SK-MEL-5 (cell line): Measurements from ENCODE around the gene INTS7. TPM values are rescaled to one million over a fixed set of nuclear protein-coding genes. Genes with fewer than 3 reads are reported as not detected.
"Not testable (repeated sequence)": the region's sequence is repeated elsewhere in the genome, so short reads cannot be mapped to it uniquely, and the experiment has no call there.

Experiments
- DNase-seq: peaks from one replicate; pipeline ENCODE4 v3.0.0-alpha.2; 2016; ENCODE audit warnings: low read depth, low spot score
- in situ Hi-C: cut with HindIII; loops from 2 replicates; pipeline ENCODE4 v1.10.0; 2016; ENCODE audit warnings: low sequenced_read_pairs, high pct_unique_total_duplicates, low pct_unique_long_range_greater_than_20kb
- total RNA-seq: library from RNA; depleted of rRNA; stranded (reverse); fragments of >200 nt; shearing (Covaris generic); gene quantifications from 2 replicates; pipeline ENCODE4 v1.2.3, GENCODE V29; 2014

Gene INTS7
- total RNA-seq, 1 experiment from 2014 or later: 20.7 TPM

DNA sequence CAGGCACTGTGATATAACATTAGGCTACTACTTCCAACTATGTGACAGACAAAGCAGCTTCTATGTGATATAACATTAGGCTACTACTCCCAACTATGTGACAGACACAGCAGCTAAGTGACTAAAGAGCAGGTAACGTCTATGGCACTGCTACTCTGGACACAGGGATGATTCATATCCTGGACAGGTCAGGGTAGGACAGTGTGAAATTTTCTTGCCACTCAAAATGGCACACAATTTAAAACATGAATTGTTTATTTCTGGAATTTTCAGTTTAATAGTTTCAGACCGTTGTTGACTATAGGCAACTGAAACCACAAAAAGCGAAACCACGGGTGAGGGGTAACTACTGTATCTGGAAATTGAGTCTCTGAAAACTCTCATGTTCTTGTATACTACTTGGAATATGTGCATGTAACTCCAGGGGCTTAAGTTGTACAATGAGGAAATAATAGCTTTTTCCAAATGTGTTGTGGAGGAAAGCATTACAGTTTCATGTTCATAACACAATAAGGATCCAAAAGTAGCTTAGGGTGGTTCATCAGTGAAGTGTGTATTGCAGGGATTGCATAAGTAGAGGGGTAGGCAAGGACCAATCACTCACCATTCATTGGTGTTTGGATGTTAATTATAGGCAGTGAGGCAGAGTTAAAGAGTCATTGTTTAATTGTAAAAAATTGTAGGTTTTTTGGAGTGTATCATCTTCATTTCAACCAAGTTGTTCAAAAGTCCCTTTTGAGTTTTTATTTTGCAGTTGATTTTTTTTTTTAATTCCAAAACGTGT is 5.5 kb upstream of the INTS7 start:
- in situ Hi-C loops: no loop called here
- DNase-seq: no peak

DNA sequence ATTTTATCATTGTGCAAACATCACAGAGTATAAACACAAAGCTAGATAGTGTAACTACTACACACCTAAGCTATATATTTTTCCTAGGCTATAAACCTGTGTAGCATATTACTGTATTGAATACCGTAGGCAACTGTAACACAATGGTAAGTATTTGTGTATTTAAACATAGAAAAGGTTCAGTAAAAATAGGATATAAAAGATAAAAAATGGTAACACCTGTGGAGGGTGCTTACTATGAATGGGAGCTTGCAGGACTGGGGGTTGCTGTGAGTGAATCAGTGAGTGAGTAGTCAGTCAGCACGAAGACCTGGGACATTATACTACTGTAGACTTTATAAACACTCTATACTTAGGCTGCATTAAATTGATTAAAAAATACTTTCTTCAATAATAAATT is 4.3 kb upstream of the INTS7 start:
- DNase-seq: no peak
- in situ Hi-C loops: no loop called here

DNA sequence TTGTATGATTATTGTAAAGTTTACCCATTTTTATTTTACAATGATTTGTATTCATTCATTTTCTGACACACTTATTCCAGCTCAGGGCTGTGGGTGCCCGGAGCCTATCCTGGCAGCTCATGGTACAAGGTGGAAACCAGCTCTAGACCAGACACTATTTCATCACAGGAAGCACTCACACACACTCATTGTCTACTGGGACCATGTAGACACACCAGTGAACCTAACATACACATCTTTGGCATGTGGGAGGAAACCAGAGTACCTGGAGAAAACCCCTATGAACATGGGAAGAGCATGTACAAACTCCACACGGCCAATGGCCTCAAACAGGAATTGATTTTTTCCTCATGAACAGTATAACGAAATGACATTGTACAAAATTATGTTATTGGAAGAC is 2.5 kb upstream of the INTS7 start:
- DNase-seq: peak; percentile 44
- in situ Hi-C loops: no loop called here

DNA sequence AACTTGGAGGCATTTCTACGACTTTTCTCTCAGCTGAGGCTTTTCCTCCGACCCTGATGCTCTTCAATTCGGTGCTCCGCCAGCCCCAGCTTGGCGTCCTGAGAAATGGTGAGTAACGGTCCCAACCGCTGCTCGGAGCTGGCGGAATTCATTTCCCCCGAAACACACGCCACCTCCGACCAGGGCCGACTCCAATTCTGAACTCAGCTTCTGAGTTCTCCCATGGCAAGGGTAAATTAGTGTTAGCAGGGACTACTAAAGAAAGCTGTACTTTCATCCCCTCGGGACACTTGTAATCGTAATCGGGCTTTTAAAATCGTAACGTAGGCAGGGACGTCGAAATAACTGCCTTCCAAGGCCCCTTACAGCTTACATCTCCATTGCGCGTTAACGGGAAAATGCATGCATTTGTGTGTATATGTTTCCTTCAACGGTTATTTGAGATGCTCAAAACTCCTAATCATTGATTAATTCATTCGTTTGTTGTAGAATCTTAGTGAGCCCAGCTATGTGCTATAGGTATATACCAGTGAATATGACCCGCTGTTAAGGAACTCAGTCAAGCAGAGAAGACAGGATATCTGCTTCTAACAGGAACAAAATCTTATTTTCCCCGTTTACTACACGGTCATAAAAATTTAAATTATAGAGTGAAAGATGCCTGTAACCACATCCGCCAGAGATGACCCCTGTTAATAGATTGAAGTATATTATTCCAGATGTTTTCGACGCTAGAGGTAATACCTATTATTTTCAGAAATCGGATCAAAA is 663 bp upstream of the INTS7 start:
- no peak for DNase-seq
- in situ Hi-C loops: no loop called here

DNA sequence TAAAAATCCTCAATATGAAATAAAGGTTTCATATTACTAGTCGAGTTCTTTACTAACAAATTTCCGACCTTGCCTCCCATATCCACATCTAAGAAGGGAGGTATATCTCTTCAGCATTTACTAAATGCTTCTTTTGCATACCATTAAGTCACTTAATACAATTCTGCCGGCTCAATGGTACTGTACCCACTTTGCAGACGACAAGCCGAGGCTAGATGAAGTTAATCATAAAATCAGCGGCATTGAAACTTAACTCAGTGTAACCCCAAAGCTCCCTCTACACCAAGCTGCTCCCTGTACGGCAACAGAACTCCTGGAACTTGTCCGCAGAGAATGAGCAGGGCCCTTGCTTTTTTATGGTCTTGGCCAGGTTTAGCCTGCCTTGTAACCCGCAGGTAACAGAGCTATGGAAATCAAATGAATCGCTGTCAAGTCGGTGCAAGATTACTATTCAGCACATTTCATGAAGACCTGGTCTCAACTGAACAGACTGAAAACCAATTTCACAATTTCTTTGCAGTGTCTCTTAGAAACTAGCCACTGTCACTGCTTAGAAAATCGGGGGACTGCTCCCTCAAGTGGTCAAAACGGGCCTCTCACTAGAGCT is 738 bp downstream of the INTS7 start:
- in situ Hi-C loops: no loop called here
- no peak for DNase-seq

DNA sequence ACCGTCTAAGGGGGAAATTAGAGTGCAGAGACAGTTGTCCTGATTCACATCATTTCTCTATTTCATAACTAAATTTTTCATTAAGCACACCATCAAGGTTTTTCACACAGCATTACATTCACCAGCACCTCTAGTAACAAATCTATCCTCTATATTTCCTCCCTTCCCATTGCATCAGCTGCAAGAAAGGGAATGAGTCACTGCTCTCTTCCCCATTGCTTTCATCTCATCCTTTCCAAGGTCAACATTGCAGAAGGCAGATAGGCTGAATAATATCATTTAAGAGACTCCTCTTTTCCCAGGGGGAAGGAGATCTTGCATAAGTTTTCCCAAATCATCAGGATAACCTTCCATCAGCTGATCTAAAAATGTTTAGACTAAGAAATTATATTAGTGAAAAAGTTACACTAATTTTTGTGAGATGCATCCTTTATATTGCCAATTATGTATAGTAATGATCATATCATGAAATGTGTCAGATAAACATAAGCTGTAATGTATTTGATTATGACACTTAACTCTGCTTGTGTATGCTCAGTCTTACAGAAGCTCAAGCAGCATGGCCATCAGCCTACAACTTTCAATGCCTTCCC is 4.3 kb downstream of the INTS7 start:
- in situ Hi-C loops: no loop called here
- DNase-seq: peak; percentile 56

DNA sequence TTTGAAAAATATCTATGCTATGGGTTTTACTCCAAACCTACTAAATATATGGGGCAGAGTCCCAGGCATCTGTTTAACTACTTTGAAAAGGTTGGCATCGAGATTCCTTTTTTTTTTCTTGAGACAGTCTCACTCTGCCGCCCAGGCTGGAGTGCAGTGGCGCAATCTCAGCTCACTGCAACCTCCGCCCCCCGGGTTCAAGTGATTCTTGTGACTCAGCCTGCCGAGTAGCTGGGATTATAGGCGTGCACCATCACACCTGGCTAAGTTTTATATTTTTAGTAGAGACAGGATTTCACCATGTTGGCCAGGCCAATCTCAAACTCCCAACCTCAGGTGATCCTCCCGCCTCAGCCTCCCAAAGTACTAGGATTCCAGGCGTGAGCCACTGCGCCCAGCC is 7.6 kb downstream of the INTS7 start:
- in situ Hi-C loops, DNase-seq: not testable (repeated sequence)

DNA sequence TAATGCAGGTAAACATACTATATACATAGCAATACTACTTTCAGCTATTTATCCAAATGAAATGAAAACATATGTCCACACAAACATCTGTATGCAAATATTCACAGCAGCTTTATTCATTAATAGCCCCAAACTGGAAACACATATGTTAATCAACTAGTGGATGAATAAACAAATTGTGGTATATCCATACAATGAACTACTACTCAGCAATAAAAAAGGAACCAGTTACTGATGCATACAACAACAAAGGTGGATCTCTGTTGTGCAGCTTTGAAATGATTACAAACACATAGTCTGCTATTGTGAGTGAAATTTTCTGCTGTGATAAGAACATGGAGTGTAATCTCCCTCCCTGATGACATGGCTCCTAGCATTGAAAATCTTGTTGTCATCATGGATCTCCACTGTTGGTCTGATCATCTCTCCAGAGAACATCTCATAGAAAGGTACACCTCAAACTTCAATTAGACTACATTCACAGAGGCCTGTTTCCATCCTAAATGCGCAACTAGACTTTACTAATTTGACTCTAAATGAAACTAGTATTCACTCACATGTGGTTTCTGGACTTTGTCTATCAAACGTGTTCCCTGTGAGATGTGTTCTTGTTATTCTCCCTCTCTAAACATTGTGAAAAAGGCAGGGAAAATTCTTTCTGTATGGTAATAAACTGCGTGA is 10.7 kb downstream of the INTS7 start:
- in situ Hi-C loops: no loop called here
- no peak for DNase-seq

DNA sequence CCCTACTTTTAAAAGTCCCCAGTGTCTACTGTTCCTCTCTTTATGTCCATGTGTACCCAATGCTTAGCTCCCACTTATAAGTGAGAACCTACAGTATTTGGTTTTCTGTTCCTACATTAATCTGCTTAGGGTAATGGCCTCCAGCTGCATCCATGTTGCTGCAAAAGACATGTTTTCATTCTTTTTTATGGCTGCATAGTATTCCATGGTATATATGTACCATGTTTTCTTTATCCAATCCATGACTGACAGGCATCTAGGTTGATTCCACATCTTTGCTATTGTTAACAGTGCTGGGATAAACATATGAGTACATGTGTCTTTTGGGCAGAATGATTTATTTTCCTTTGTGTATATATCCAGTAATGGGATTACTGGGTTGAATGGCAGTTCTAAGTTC is 12.4 kb downstream of the INTS7 start:
- DNase-seq, in situ Hi-C loops: not testable (repeated sequence)

DNA sequence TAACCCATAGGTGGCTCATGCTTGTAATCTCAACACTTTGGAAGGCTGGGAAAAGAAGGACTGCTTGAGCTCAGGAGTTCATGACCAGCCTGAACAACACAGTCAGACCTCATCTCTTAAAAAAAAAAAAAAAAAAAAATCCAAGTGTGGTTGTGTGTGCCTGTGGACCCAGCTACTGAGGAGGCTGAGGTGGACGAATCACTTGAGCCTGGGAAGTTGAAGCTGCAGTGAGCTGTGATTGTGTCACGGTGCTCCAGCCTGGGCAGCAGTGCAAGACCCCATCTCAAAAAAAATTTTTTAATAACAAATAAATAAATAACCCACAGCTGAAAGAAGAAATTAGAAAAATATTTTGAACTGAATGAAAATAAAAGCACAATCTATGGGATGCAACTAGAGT is 13.8 kb downstream of the INTS7 start:
- DNase-seq: no peak
- in situ Hi-C loops: no loop called here

DNA sequence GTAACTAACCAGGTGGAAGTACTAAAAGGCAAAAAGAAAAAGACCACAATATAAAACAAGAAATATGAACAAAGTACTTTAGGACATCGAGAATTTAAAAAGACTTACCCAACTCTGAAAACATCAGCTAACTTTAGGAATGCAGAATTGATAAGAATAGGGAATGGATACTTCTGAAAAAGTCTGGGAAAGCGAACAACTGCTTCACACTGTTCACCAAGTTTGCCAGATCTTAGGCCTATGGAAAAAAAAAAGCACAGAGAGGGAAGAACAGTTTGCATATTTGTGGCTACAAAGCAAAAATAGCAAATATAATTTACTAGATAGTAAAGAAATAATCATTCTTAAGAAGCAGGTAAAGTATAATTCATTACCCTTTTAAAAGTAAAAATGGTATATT is 14.4 kb downstream of the INTS7 start:
- in situ Hi-C loops: no loop called here
- no peak for DNase-seq

DNA sequence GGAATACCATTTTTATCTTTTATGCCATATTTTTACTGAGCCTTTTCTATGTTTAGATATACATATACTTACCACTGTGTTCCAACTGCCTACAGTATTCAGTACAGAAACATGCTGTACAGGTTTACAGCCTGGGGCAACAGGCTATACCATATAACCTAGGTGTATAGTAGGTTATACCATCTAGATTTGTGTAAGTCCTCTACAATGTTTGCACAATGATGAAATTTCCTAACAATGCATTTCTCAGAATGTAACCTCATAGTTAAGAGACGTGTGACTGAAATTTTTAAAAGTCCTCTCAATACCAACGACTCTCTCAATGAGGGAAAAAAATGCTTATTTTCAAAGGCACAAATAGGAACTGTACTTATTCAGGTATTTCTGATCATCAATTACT is 21.7 kb downstream of the INTS7 start:
- in situ Hi-C loops: no loop called here
- no peak for DNase-seq

DNA sequence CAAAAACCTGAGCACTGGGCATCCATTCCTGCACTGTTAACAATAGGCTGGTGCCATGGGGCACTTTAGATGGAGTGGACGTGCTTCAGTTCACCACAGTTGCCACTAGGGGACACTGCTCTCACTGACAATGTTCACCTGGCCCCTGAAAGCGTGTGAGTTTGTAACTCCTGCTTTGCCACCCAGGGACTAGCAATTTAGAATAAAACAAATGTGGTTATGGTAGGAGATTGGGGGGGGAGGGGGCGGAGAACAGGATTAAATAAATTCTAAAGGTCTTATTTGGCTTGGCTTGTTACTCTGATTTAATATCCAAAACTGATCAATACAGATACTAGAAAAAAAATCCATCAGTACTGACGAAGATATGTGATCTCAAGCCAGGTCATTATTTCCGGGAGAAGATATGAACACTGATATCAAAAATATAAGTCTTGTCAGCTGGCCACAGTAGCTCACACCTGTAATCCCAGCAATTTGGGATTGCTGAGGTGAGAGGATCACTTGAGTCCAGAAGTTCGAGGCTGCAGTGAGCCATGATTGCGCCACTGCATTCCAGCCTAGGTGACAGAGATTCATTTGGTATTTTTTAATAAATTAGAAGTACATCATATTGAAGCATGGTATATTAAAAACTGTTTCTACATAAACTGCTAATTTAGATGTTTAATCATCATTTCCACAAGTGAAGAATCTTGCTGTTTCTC is 23.2 kb downstream of the INTS7 start:
- peak; percentile 82 for DNase-seq
- in situ Hi-C loops: no loop called here

DNA sequence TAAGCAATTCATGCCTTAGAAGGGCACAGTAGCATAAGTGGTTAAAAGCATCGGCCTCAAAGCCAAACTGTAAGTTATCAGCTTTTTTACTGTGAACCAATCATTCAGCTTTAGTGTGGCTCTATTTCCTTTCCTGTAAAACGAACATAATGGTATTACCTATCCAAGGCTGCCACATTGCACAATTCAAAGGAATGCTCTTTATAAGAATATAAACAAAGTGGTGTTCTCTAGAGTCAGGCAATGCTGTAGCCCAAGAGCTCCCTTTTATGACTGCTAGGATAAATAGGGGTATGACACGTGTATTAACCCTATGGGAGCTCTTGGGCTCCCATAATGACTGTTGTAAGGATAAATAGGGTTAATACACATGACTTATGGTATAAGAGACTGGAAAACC is 25.4 kb downstream of the INTS7 start:
- in situ Hi-C loops: no loop called here
- DNase-seq: no peak

DNA sequence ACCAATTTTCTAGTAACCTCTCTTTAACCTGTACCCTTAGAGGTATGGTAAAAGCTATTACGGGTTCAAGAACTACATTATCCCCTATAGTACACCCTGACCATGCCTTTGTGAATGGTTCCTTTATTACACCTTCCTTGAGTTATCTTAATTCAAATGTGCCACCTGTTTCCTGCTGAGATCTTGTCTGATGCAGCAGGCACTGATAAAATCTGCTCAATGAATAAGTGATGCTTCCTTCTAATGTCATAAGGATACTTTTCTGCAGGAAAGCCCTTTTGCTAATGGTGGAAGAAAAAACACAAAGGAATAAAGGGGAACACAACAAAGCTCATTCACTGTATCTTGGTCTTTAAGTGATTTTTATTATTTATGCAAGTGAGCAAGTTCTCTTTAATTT is 25.8 kb downstream of the INTS7 start:
- in situ Hi-C loops: no loop called here
- DNase-seq: no peak

DNA sequence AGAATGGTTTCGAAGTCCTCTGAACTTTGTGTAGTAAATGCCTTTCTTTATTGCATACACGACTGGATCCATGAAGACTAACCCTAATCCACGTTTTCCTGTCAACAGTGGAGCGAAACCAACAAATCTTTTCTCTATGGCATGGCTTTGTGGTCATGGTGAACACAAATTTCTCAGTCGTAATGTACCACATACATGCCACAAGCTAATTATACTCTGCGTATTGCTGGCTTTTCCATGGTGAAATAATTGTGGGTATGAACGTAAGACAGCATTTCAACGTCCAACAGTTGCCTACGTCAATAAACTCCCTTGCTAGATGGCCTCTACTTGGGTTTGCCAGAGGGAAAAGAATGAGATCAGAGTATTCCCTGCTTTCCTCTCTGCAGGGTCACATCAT is 27.5 kb downstream of the INTS7 start:
- in situ Hi-C loops: no loop called here
- DNase-seq: no peak

DNA sequence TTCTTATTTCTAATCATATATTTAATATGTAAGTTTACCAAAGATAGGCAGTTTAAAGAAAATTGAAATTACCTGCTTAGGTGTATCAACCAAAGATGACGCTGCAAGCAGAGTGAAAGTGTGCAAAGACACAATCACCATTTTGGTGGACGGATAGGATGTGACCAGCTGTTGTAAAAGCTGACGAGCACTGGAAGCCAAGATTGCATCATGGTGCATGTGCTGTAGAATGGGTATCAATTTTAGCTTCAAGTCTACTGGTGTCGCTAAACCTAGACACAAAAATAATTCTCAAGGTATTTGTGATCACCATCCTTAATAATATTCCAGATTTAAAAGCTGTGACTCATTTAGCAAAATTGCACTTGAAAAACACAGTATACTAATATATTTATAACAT is 28.2 kb downstream of the INTS7 start:
- DNase-seq: no peak
- in situ Hi-C loops: no loop called here
